GM19463 (cell line): ENCODE data around the gene TRAM2.

Experiments
- ATAC-seq: cut with Tn5 transposase; IDR thresholded peaks from one replicate; pipeline ENCODE4 v1.9.1; 2021; ENCODE audit warnings: mild to moderate bottlenecking, moderate library complexity; ENCODE audit not compliant: unreplicated experiment

Gene TRAM2

DNA sequence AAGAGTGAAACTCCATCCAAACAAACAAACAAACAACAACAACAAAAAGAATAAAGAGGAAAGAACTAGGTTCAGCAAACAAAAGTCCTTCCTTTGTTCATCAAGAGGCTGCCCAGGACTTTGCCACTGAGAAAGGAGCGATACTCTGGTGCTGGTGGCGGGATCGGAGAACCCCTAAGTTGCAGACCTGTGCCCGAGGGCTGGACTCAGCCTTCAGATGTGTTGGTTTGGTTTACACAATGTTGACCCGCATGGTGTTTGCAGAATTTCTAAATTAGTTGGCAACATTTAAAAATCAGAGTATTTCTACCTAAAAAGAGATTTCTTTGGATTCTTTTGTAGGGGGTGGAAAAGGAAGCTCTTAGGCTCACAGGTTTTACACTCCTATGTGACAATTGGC is 42.5 kb downstream of the TRAM2 start:
- no peak for ATAC-seq

DNA sequence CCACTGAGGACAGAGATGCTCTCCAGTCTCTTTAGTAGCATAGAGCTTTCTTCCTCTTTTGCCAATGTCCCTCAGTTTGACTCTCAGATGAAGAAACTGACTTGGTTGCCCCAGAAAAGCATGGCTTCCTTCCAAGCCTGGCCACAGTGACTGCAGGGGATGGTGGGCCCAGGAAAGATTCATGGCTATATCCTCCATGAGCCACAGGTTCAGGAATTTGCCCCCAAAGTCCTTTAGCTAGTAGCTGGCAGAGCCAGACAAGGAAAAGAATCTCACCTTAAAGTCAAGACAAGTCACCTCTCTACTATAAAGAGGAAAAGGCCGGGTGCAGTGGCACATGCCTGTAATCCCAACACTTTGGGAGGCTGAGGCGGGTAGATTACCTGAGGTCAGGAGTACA is 43.4 kb downstream of the TRAM2 start:
- no peak for ATAC-seq

DNA sequence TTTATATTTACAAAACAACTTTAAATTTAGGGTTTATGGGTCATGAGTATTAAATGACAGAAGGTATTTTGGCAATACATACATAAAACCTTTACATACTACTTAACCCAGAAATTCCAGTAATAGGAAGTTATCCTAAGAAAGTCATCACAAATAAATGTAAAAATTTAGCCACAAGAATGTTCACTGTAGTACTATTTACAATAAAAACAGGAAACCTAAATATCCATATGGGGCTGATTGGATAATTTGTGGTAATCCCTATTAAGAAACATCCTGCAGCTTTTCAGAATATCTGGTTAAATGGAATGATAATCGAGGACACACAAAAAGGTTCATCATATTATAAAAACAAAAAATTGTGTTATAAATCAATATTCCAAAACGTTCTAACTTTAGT is 44.4 kb downstream of the TRAM2 start:
- ATAC-seq = no peak

DNA sequence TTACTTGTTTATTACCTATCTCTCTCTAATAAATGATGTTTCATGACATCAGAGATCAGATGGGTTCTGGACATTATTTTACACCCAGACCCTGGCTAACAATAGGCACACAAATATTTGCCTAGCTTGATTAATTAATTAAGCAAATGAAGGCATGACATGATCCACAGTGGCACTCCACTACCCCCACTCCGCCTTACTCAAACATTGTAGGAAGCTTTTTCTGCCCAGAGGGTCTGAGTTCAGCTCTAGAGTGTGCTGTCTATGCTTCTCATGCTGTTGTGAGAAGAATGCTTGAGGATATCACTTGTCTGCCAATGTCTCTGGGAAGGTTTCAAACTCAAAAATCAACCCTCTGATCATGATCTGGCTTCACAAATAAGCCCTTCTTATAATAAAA is 45.0 kb downstream of the TRAM2 start:
- no peak for ATAC-seq

DNA sequence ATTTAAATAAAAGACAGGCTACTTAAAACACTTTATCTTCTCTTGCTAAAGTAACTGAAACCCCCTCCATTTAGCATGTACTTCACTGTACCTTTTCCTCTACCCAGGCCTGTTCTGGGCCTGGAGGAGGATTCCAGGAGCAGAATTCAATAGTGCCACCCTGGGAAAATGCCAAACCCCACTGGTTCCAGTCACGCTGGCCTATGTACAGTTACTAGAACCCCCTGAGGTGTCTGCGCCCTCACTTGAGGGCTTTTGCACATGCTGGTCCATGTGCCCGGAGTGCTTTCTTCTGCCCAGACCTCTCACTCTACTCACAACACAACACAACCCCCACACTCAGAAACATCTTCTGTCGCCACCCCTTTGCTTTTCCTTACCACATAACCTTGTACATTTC is 45.5 kb downstream of the TRAM2 start:
- ATAC-seq = no peak

DNA sequence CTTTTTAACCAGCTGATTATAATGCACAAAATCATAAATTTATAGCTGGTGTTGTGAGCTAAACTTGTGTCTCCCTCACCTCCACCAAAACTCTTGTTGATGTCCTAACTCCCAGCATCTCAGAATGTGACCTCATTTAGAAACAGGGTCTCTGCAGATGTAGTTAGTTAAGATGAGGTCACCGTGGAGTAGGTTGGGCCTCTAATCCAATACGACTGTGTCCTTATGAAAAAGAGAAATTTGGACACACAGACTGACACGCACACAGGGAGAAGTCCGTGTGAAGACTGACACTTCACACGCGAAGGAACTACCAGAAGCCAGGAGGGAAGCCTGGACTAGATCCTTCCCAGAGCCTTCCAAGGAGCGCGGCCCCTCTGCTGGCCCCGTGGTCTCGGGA is 46.5 kb downstream of the TRAM2 start:
- ATAC-seq = no peak

DNA sequence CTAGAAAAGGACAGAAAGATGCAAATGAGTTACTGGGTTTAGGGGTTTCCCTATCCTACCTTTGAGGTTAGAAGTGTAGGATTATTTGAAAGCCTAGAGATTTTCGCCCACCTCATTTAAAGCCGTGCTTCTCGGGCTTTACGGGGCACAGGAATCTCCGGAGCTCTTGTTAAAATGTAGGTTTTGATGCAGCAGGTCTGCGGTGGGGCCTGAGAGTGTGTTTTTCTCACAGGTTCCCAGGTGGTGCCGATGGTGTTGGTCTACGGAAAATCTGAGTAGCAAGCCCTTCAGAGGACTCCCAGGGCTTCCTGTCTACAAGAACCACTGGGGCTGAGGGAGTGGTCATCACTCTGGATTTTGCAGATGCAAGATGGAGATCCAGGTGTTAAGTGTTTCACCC is 47.5 kb downstream of the TRAM2 start:
- peak; percentile 47 for ATAC-seq

DNA sequence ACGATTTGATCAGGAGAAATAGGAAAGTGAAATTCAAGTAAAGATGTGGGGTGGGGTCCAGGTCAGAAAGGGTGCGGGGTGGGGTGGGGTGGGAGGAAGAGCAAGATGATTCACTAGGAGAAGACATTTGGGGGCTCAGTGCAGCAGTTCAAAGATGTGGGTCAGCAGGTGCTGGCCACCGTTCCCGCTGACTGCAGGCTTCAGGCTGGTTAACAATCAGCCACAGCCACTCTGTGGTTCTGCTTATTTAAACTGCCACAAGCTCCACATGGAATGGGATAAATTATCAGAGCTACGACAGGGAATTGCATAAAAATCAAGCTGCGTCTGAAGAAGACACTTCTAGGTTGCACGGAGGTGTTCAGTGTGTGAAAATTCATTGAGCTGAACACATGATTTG is 49.4 kb downstream of the TRAM2 start:
- no peak for ATAC-seq

DNA sequence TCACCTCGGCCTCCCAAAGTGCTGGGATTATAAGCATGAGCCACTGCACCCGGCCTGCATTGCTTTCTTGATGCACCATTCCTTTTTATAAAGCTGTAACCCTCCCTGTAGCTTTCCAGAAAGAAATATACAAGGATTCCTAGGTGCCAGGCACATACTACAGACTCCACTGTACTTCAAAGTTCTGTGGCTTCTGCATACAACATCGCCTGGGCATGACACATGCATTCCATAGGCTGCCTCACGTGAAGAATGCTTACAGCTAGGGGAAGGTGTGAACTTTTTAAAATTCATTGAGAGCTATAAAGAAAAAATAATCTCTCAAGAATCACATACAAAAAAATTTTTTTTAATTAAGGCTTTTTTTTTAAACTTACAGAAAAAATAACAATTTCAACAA is 50.2 kb downstream of the TRAM2 start:
- no peak for ATAC-seq

DNA sequence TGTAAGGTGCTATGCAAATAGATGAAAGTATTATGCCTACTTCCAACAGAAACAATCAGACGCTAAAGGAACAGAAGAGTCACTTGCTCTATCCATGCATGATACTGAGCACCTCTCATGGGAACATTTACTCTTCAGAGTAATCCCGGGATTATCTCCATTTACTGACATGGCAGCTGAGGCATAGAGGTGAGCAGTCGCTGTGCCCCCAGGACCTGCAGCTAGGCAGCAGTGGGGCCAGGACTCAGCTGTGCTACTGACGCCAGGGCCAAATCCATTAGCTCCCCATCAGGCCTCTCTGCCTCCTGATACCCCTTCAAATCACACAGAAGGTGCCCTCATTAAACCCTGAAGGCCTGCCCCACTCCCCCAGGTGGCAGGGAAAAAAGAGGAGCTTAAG is 51.9 kb downstream of the TRAM2 start:
- ATAC-seq = no peak

DNA sequence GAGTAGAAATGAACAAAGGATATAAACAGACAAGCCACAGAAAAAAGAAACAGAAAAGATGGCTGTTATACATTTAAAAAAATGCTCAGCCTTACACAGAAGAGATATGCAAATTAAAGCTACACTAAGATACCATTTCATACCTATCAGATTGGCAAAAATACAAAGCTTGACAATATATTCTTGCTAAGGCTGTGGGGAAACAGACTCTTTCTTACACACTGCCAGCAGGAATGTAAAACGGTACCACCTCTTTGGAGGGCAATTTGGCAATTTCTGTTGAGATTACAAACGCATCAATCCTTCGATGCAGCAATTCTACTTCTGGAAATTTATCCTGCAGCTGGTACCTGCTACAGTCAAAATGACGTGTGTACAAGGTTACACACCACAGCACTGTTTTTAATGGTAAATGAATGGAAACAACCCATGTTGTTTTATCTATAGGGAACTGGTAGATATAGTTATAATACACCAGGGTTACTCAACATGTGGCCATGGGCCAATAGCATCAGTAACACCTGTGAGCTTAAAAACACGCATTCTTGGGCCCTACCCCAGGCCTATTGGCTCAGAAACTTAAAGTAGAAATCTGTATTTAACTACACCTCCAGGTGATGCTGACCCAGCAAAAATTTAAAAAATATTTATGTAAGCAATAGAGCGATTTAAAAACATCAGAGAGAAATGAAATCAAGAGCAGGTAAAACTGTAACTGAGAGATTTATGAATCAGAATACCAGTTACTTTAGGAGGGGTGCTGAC is 53.3 kb downstream of the TRAM2 start:
- ATAC-seq = no peak

DNA sequence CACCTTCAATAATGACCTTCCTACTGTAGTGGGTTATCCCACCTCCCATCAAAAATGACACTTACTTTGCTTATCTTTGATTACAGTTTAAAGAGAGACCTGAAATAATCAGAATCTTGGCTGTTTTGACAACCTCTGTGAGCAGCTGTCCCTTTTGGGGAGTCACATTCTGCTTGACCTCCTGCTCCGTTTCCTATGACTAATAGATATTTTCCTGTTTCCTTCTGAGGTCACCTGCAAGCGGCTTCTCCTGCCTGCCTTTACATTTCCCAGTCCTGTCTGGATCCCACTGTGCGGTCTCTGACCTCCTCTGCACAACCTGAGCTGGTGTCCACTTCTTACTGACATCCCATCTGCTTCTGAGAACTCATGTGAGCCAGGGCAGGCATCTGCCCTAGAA is 54.2 kb downstream of the TRAM2 start:
- ATAC-seq = no peak

DNA sequence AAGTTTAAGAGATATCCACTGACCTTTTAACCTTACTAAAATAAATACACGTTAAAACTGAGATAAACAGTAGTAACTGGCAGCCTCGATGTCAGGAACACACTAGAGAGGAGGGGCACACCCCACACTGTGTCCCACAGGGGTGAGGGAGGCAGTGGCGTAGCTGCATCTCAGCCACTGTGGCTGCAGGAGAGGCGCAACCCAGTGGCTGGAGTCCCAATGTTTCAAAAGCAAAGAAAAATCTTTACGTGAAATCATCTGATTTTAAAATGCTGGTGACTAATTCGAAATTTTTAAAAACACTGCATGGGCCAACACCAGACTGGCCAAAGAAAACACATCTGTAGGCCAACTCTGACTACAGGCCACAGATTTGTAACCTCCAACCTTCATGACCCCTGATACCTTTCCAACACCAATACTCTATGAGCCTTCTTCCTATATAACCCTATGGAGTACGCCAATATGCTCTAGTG is 54.7 kb downstream of the TRAM2 start:
- ATAC-seq = no peak

DNA sequence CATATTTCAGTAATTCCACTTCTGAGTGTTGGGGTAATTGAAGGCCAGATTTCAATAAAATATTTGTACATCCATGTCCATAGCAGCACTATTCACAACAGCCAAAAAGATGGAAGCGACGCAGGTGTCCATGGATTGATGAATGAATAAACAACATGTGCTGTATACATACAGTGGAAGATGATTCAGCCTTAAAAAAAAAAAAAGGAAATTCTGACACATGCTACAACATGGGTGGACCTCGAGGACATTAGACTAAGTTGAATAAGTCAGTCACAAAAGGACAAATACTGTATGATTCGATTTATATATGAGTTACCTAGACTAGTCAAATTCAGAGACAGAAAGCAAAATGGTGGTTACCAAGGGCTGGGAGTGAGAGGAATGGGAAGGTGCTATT is 57.2 kb downstream of the TRAM2 start:
- no peak for ATAC-seq

DNA sequence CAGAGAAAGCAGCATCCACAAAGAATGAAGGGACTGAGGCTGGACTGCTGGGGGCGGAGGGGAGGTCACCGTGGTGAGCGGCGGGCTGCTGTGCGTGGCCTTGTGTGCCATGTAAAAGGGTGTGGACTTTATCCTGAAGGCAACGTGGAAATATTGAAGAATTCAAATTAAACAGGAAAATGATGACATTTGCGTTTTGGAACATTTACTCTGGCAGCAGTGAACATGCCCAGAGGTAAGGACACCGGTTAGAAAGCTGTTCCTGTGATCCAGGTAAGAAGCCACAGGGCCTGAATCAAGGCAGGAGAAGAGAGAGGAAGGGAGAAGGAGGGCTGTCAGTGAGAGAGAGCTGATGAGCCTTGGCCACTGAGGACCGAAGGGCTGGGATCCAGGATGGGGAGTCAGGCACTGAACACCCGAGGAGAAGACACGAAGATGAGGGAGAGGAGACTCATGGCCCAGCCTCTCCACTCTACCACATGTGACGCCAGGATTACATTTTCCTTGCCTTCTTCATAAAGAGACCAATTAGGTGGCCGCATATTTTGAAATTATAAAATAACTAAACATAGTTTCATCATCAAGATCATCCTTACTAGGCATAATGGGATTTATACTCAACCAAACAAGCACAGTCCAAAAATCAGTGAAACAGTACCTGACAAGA is 58.4 kb downstream of the TRAM2 start:
- no peak for ATAC-seq

DNA sequence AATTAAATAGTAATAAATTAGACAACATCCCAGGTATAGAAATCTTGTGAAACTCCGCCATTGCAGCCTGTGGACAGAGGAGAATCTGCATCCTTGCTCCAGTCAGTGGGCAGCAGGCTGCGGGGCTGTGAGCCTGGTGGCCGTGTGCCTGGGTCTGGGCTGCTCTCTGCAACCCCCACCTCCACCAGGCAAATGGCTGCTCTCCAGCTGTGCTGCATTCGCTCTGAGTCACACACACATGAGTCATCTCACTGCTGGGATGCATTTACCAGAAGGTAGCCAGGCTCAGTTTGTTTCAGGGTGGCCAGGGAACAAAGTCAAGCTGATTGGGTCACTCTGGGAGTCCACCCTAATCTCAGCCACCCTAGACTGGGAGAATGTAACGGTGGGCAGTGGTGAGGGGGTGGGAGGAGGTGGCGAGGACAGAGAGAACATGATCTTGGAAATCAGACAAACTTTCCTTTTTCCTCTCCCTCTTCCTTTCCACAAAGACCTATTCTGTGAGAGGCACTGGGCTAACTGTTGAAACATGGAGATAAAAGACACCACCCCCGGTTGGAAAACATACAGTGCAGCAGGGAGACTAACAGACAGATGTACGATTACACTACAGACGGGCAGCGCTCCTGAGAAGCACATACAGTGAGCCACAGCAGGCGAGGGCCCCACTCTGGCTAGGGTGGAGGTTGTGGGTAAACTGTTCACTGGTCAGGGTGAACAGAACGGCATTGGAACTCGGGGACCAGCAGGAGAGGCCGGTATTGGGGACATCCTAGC is 59.2 kb downstream of the TRAM2 start:
- ATAC-seq = peak; percentile 100

DNA sequence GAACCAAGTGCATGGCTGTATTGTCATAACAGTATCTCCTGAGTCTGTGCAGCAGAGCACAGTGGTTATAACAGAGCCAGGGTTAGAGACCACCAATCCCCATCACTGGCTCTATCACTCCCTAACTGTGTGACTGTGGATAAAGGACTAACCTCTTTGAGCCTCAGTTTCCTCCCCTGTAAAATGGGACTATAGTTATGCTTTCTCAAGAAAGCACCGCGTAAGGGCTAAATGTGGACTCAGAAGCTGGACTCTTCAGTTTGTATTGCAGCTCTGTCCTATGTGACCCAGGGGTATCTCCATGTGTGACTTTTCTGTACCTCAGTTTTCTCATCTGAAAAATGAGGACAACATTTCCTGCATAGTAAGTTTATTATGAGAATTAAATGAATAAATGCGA is 59.9 kb downstream of the TRAM2 start:
- no peak for ATAC-seq

DNA sequence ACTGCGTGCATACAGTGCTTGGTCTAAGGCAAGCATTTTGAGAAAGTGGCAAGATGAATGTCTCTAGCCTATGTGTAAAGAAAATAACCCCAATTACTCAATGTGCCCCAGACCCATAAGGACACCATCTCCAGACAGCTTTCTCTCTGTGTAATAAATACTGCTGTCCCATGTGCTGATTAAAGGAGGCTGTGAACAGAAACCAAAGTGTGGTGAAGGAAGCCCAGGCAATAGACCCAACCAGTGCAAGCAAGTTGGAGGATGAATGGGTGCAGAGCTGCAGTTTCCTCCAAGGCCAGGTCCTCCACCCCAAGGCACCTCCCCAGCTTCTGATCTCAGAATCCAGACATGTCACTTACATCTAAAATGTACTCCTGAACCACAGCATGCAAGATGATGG is 60.6 kb downstream of the TRAM2 start:
- no peak for ATAC-seq

DNA sequence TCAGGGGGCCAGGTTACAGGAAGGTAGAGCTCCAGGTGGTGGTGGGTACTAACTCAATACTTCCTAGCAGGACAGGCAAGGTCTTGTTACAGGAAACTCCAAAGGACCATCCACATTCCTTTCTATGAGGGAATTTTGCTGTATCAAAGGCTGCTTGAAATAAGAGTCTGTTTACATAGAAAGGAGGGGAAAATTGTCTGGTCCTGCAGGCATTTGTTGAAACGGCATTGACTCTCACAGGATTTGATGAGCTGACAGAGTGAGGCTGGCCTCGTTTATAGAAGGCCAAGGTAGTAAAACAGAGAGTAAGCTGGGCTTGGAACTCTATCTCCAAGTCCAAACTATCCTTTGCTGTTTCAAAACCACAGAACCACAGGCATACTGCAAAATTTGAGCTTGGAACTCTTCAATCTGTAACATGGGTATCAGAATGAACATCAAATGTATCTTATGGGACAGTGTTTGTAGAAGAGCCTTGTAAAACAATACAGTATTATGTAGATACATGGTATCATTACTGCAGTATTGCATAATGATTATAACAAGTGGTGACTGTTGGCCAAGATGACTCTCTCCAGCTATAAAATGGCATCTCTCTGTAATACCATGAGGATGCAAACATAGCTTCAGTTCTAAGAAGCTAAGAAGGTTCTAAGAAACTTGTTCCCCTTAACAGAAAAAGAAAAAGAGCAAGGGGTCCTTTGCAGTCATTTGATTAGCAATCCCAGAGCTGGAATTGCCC is 61.5 kb downstream of the TRAM2 start:
- no peak for ATAC-seq

DNA sequence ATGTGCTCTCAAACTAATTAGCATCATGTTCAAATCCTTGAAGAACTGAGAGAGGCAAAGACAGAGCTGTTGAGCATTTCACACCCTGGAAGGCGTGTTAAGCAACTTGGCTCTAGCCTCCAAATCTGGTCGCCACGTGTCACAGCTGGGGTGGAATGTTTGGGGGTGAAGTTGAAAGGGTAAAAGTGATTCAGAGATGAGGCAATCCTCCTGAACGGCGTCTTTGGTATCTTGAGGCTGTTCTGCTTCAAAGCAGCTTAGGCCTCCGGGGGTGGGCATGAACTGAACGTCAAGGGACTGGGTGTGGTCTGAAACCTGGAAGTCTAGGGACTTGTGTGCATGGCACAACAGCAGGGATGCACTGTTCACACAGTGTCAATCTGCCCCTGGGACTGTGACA is 62.3 kb downstream of the TRAM2 start:
- no peak for ATAC-seq

DNA sequence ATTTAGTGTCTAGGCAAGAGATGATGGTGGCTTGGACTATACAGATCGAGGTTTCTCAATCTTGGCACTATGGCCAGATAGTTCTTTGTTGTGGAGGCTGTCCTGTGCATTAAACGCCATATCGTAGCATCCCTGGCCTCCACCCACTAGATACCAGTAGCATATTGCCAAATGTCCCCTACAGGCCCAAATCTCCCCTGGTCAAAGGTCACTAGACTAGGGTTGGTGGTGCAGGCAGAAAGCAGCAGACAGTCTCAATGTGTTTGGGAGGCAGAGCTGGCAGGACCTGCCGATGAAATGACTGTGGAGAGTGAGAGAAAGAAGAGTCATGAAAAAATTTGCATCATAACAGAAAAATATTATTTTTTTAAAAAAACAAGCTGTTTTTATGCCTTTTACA is 63.0 kb downstream of the TRAM2 start:
- no peak for ATAC-seq
